ENCODE measurements around the gene INPP5E. TPM values are rescaled to one million over a fixed set of nuclear protein-coding genes. Genes with fewer than 3 reads are reported as not detected.

INPP5E gene
- total RNA-seq, 6 experiments from 2014 or later: 5.9 to 7.6 (median 6.0) TPM

- intact Hi-C loops (cut with DNase I): no loop called here
- Histone ChIP-seq H3K27ac (no peak overlapping the region), H3K27me3 (no peaks in the 10 kb centered on the region), H3K4me3 (no peak overlapping the region), H3K9me3 (no peaks in the 10 kb centered on the region), H3K36me3 (peaks cover 30 to 100% (median 71%) of the 10 kb centered on the region in 4 donors), H3K4me1 (no peaks in the 10 kb centered on the region)
- TF ChIP-seq CTCF (IDR thresholded peaks at IDR 0.05) (no peak), POLR2A (IDR thresholded peaks at IDR 0.05) (no peak)
- DNase-seq: no peak
- WGBS (ENCODE audit: insufficient coverage, low coverage, low lambda C conversion rate, missing lambda C conversion rate): 94% methylated on average over 19 of the region's 23 CpGs
- no peak for ATAC-seq
Observed at GRCh38 chr9:136460772-136461325, 21.2 kb upstream of the INPP5E start.

GRCh38 chr9:136459425-136459824, 19.8 kb upstream of the INPP5E start:
- no peak overlapping the region for H3K27ac ChIP-seq
- H3K4me1 ChIP-seq: no peaks in the 10 kb centered on the region
- no peak for TF ChIP-seq POLR2A (IDR thresholded peaks at IDR 0.05)
- H3K9me3 ChIP-seq: no peaks in the 10 kb centered on the region
- no peak for ATAC-seq
- WGBS (ENCODE audit: insufficient coverage, low coverage, low lambda C conversion rate, missing lambda C conversion rate): 93% methylated on average over 7 of the region's 28 CpGs
- H3K4me3 ChIP-seq: no peak overlapping the region
- no peak for DNase-seq
- peaks cover 36 to 99% (median 73%) of the 10 kb centered on the region in 4 donors for H3K36me3 ChIP-seq
- no peaks in the 10 kb centered on the region for H3K27me3 ChIP-seq
- intact Hi-C loops (cut with DNase I): no loop called here

- peaks cover 33 to 94% (median 67%) of the 10 kb centered on the region in 4 donors for H3K36me3 ChIP-seq
- TF ChIP-seq POLR2A (IDR thresholded peaks at IDR 0.05) (no peak), CTCF (IDR thresholded peaks at IDR 0.05) (no peak)
- ATAC-seq: no peak
- WGBS (ENCODE audit: insufficient coverage, low coverage, low lambda C conversion rate, missing lambda C conversion rate): 100% methylated on average over 2 of the region's 24 CpGs
- H3K4me1 ChIP-seq: no peaks in the 10 kb centered on the region
- intact Hi-C loops (cut with DNase I): no loop called here
- H3K27ac ChIP-seq: no peak overlapping the region
- H3K27me3 ChIP-seq: no peaks in the 10 kb centered on the region
- H3K9me3 ChIP-seq: no peaks in the 10 kb centered on the region
- DNase-seq: no peak
- H3K4me3 ChIP-seq: no peak overlapping the region
Observed at GRCh38 chr9:136457326-136457725, 17.7 kb upstream of the INPP5E start.

- WGBS (ENCODE audit: insufficient coverage, low coverage, low lambda C conversion rate, missing lambda C conversion rate): 83% methylated on average over 2 of the region's 9 CpGs
- Histone ChIP-seq H3K4me1 (no peaks in the 10 kb centered on the region), H3K27me3 (no peaks in the 10 kb centered on the region), H3K9me3 (no peaks in the 10 kb centered on the region), H3K27ac (no peak overlapping the region), H3K36me3 (peaks cover 33 to 92% (median 68%) of the 10 kb centered on the region in 4 donors), H3K4me3 (no peak overlapping the region)
- intact Hi-C loops (cut with DNase I): no loop called here
- DNase-seq (no peak), ATAC-seq (no peak)
- TF ChIP-seq CTCF (IDR thresholded peaks at IDR 0.05) (no peak), POLR2A (IDR thresholded peaks at IDR 0.05) (no peak)
Observed at GRCh38 chr9:136456258-136456657, 16.6 kb upstream of the INPP5E start.

GRCh38 chr9:136455043-136456002, 15.7 kb upstream of the INPP5E start:
- WGBS (ENCODE audit: insufficient coverage, low coverage, low lambda C conversion rate, missing lambda C conversion rate): 91% methylated on average over 21 of the region's 43 CpGs
- ATAC-seq: peak in 2 of 4 donors; percentile 14 to 23
- intact Hi-C loops (cut with DNase I): no loop called here

More at GRCh38 chr9:136455043-136456002, 15.7 kb upstream of the INPP5E start:
- no peak for DNase-seq
- TF ChIP-seq CTCF (IDR thresholded peaks at IDR 0.05): no peak
- no peak for TF ChIP-seq POLR2A (IDR thresholded peaks at IDR 0.05)
- Histone ChIP-seq H3K4me1 (no peaks in the 10 kb centered on the region), H3K4me3 (no peak overlapping the region), H3K27ac (no peak overlapping the region), H3K36me3 (peaks cover 33 to 93% (median 66%) of the 10 kb centered on the region in 4 donors), H3K9me3 (no peaks in the 10 kb centered on the region), H3K27me3 (no peaks in the 10 kb centered on the region)

All from right lobe of liver (tissue), 6 donors.